Stimulated activated CD4-positive, alpha-beta T cell treated with anti-CD3 and anti-CD28 coated beads, TNF-alpha, amount 100 ng/mL, for 48 hours (primary cell): Measurements from ENCODE around the gene CHD6.
"Not testable (repeated sequence)": the region's sequence is repeated elsewhere in the genome, so short reads cannot be mapped to it uniquely, and the experiment has no call there.

ENCODE experiments used
- DNase-seq, 3 donors: peaks; one replicate each; pipeline ENCODE4 v3.0.0-alpha.2; 2020; ENCODE audit warnings: low read depth in 3 of 3

Gene CHD6

DNA sequence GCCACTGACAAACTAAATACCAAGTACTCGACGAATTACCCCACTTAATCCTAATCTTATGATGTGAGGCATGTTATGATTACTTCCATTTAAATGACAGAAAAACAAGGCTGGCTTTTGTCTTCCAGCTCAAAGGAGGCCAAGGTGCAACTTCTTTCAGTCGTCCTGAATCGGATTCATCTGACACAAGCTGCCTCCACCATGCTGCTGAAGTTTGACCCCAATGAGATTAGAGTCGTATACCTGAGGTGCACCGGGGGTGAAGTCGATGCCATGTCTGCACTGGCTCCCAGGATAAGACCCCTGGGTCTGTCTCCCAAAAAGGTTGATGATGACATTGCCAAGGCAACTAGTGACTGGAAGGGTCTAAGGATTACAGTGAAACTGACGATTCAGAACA lies 71.0 kb downstream of the CHD6 start:
- no peak for DNase-seq

DNA sequence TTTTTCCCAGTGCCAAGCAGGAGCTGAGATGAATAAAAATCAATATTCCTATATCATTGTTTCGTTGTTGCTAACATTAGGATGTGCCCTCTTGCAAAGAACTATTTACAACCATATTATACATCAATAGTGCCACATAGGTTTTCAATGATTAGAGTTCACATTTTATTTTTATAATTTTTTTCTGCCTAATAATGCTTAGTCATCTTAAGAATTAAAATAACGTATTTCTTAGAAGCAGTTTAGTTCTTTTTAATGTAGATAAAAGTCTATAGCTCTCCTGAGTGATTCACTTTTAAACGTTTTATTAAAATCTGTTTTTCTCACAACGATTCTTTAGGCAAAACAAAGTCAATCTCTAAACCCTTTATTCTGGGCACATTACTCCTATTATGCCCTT lies 71.6 kb downstream of the CHD6 start:
- DNase-seq: no peak

DNA sequence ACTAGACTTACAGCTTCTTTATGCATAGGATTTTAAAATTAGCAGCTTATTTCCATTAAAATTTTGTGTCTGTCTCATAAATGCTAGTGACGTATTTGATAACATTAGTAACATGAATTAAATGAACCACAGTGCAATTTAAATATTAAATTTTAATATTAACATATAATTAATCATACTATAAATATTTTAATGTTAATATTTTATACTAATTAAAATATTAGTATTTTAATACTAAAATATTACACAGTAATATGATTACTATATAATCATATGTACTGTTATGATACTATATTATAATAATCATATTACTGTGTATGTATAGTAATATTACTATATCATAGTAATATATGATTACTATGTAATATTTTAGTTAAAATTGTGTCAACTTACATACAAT lies 73.7 kb downstream of the CHD6 start:
- no peak for DNase-seq

DNA sequence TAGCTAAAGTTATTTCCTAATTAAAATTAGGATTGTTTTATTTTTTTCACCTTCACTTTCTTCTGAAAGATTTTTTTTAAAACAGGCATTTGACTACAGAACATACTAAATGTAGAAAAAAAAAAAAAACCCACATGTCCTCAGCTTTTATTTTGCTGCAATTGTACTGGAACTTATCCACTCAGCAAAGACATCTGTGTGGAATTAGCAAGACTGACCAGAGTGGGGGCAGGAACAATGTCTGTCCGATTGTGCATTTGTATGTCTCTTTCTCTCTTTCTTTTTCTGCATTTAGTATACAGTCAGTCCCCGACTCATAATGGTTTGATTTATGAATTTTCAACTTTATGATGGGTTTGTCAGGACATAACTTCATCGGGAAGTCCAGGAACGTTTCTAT lies 77.3 kb downstream of the CHD6 start:
- no peak for DNase-seq

DNA sequence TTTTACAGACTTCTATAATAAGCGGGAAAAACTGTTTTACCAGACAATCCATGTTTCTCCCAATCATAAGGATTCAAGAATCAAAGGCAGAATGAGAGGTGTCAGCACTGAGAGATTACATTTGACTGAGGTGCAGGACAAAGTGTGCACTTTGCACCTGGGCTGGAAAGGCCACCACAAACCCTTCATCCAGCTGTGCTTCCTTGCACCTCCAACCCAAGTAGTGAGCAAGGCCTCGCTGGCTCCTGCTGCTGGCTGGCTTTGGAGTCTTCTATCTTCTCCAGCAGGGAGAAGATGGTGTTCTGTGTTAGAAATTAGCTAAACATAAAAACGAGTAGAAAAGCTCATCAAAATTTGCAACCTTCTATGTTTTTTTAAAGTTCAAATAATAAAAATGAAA lies 77.7 kb downstream of the CHD6 start:
- no peak for DNase-seq

DNA sequence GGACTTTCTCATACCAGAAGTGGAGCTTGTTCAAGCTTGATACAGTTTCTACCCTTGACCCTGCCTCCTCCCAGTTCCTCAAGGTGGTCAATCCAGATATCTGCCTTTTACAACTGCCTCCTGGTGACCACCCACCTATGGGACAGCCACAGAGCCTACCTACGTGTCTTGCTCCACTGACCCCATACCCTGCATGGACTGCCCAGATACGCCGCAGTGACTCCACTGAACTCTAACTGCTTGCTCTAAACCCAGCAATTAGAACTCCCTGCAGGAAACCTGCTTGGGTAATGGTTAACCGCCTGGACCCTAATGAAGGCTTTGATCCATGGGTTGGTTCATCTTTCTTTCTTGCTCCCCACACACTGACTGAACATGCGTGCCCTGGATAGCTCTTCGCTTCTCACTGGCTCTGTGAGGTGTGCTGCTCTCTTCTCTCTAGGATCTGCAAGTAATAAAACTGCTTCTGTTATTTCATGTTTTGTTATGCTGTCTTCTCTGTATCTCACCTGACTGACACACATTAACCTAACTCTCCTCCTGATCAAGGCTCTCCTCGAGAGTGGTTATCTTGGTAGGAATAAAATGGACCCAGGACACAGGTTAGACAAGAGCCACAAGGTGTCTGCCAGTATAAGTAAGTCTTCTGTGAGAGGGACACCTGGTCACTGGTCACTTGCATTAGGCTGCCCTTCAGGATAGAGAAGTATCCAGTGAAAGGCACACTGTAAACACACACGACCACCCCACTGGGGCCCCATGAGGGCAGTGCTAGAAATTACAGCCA lies 79.2 kb downstream of the CHD6 start:
- no peak for DNase-seq

DNA sequence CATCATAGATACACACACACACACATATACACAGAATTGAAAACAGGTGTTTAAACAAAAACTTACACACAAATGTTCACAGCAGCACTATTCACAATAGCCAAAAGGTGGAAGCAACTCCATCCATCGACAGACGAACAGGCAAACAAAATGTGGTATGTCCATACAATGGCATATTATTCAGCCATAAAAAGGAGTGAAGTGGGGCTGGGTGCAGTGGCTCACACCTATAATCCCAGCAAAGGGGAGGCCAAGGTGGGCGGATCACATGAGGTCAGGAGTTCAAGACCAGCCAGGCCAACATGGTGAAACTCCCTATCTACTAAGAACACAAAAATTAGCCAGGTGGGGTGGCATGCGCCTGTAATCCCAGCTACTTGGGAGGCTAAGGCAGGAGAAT lies 80.3 kb downstream of the CHD6 start:
- DNase-seq: no peak

DNA sequence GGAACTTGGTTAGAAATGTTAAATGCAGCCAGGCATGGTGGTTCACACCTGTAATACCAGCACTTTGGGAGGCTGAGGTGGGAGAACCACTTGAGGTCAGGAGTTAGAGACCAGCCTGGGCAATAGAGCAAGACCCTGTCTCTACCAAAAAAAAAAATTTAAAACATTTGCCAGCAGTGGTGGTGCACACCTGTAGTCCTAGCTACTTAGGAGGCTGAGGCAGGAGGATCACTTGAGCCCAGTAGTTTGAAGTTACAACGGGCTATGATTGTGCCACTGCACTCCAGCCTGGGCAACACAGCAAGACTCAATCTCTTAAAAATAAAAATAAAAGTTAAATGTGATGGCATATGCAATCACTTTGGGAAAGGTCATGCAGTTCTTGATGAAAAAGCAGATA lies 82.6 kb downstream of the CHD6 start:
- DNase-seq: not testable (repeated sequence)

DNA sequence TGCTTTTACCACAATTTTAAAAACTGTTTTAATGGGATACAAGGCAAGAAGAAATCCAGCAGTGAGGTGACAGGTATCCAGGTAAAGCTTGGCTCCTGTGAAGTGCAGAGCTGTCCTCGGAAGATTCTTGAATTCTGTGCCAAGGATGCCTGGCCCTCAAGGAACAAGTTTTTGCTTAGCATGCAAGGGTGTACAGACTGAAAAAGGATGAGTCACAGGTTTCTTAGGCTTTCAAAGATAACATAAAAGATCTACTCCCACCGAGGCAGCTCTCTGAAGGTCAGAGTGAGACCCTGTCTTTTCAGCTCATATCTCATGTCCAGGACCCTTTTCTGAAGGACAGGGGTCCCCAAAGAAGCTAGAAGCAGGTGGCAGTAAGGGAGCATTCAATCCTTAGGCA lies 83.3 kb downstream of the CHD6 start:
- no peak for DNase-seq

DNA sequence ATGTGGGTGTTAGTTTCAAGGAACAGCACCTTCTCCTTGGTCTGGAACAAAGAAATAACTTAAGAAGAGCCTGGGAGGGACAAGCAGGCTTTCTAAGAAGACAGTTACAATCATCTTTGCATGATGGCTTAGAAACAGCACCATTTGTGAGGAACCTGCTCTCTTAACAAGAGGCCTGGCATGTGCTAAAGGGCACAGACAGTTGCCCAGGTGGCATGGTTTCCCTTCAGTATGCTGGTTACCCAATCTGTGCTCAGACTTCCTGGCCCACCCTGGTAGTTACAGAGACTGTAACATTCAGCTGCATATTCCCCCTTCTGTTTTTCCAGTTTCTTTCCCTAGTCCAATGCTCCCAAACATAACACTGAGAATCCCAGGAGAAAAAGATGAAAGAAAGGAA lies 84.0 kb downstream of the CHD6 start:
- DNase-seq: no peak

DNA sequence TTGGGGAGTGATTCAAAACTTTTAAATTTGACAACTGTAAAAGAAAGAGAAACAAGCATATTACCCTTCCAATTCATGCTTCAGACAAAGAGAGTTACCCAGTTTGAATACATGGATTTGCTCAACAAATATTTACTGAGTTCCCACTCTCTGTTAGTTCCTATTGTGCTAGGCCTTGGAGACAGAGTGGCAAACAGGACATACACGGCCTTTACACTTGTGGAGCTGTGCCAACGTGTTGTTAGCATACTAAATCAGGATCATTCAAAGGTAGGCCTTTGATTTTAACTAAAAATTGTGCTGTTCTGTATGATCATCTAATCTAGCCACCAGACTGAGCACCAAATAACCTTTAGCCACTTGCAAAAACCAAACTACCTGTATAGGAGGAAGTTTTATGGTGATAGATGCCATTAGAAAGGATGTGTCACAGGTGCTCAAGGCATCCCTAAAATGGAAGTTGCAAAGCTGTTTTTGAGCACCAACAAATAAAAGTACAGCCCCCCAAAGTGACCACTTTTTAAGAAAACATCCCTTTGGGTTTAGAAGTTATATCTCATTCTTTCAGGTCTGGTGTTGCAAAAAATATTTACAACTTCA lies 84.5 kb downstream of the CHD6 start:
- DNase-seq: no peak

DNA sequence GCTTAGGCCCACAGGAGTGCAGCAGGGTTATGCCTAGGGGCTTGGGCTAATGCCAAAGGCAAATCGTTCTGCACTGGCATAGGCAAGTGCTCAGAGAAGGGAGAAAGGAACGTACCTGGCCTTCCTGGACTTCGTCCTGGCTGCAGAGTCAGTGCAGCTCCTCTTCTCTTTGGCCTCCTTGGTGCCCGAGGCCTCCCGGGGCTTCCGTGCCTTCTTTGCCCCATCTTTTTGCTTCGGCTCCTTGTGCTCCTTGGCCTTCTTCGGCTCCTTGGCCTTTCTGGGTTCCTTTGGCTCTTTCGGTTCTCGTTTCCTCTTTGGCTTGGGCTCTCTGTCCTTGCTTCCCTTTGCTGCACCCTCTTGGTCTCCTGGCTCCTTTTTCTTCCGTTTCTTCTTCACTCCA lies 85.2 kb downstream of the CHD6 start:
- no peak for DNase-seq

DNA sequence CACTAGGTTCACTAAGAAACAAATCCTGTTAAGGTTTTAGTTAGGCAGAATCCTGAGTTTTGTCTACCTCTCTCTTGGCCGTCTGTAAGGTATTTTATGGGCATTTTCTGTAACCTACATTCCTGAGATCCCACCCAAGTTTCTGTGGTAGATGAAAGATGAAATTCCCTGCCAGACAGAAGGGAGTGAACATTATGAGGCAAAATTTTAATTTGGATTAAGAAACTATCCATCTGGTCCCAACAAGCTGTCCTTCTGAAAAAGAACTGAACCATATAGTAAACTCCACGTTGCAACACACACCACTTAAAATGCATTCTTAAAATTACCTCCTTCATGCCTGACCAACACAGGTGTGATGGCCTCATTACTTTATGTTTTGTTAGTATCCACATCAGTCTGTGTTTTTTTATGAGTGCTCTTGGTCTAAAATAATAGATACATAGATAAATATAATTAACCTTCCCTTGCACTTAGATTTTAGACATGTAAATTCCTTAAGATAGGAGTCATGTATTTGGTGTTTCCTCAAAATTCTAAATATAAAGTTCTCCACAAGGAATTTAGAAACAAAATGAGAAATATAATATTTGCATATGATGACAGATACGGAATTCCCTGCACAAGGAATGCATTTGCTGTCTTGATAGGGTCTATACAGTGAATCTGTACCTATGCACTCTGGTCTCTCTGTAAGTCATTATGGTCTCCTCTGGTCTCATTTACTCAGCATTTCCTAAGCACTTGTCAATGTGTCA lies 86.5 kb downstream of the CHD6 start:
- DNase-seq: no peak

DNA sequence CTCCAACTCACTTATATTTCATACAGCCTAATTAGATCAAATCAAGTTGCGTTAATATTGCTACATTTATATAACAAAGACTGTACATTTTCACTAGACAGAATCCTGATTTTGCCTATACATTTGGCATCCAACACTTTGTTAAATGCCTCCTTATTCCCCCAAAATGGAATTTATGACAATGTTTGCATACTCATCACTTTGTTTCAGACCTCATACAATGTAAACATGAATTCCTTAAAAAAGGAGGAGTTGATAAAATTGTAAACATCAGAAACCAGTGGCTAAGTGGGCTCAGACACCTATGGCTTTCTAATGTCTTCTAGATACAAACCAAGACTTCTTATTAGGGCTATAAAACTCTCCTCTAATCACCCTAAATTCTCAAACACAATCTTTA lies 87.3 kb downstream of the CHD6 start:
- no peak for DNase-seq

DNA sequence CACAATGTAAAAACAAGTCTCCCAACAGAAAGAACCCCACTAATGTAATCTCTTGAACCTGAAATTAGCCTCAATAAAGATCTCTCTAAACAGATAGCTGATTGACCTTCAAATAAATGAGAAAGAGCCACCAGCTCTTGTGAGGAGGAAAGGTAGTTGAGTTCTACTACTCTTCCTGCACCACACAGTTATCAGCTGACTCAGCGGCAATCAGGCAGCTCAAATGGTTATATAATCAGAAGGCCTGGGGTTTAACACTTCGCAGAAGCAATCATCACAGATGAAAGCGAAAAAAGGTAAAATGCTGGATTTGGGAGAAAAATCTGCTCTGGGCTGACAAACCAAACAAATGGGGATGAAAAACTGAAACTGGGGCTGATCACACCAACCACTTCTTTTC lies 91.8 kb downstream of the CHD6 start:
- no peak for DNase-seq

DNA sequence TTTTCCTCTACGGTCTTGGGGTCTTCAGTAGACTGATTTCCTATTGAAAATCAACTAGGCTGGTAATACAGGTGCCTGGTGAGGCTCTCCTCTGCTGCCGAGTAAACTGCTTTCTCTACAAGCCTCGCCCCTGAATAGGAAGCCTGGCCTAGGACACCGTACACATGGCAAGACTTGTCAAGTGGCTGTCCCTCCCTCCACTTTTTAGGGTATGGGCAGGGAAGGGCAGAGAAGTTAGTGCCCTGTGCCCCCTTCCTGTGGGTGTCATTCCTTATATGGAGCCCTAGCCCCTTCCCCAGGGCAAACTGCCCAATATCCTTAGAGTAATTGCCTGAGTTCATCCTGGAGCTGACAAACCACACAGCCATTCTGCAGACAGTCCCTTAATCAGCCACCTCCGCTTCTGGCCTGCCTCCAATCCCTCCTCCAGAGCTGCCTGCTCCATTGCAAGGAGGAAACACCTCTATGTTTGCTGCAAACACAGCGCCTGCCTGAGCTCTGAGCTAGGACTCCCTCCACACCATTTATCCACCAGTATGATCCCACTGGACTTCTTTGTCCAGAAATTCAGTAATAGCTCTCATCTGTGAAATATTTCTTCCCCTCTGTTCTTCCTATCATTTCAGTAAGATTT lies 93.1 kb downstream of the CHD6 start:
- DNase-seq: no peak

DNA sequence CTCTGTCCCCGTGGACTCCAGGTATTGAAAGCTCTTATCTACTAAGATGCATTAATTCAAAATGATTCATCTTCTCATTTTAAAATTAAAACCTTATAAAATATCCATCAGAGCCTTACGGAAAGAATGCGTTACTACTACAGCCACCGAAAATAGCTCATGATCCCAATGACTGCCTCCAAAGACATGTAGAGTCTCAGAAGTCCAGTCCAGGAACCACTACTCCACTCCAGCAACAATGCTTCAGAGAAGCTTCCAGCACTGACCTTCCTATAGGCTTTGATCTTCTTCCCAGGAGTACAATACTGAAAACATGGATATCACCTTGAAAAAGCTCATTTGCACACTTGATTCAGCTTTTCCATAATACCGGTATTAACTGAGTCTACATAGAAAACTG lies 94.3 kb downstream of the CHD6 start:
- no peak for DNase-seq

DNA sequence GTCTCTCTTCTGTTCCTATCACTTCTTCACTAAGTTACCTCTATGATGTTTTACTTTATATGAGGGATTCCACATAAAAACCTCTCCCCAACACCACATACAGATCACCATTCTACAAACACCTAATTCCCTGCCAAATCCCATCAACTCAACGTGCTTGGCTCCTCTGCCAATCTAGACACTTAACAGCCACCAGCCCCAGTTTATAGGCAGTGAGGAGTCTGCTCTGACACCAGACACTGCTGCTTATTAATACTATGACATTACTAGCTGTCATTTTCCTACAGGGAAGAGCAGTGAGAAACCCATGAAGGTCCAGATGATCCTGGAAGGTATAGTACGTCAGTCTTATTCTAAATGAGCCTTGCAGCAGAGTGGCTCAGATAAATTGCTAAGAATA lies 104.3 kb downstream of the CHD6 start:
- DNase-seq: no peak

DNA sequence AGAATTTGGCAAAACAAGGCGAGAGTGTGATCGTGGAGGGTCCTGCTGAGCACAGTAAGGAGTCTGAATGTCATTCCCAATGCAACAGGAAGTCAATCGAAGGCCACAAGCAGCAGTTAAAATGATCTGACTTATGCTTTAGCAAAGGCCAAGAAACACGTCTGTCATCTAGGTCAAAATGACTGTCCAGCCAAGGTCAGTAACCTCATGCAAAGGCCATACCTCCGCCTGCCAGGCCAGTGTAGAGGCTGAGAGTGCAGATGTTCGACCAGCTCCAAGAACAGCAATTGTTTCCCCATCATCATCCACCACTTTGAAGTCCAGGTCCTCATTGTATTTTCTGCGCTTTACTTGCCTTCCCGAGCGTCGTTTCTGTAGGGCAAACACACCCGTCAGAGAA lies 105.6 kb downstream of the CHD6 start:
- no peak for DNase-seq

DNA sequence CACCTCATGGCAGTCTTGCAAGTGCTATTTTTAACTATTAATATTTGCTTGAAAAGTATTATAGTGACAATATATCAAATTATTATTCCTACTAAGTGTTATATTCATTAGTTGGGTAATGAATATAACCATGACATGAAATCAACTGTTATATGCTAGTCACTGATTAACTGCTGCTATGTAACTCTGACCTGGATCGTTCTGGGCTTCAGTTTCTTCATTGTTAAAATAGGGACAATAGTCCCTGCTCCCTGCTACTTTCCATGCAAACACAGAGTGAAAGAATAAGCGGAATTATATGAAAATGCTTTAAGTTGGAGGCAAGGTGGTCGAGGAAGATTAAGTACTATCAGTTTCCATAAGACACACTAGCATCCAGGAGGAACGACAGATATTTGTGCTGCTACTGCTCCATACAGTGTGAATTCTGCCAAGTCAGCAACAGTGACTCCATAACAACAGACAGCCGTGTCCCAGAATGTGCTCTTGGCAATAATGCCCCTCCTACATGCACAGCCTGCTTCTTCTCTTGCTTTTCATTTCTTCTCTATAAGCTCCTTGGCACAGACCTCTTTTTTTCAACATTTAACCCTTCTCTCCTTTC lies 107.2 kb downstream of the CHD6 start:
- DNase-seq: no peak

DNA sequence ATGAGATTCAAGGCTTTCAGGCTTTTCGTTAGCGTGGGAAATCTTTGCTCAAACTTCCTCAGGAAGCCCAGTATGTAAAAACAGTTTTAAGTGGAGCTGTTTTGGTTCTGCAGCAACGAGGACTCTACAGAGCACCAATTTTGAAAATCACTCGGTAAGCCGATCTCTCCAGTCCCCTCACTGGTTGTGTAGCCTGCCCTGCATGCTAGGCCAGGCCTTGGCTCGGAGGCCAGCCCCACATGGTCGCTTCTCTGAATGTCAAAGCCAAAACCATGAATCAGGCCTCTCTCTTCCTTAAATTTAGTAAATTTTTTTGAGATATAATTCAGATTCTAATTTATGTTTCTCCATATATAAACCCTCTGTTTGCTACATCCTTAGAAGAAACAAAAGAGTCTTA lies 108.0 kb downstream of the CHD6 start:
- DNase-seq: no peak
